GM18951 (cell line): ENCODE measurements around the gene ZNF565.
"Not testable (repeated sequence)": the region's sequence is repeated elsewhere in the genome, so short reads cannot be mapped to it uniquely, and the experiment has no call there.

ENCODE experiments used
- POLR2A ChIP-seq: IDR thresholded peaks from 4 replicates; pipeline ENCODE4 v1.6.1; 2011; ENCODE audit warnings: mild to moderate bottlenecking; ENCODE audit not compliant: insufficient read length, insufficient read depth; ENCODE audit errors: extremely low read depth
- in situ Hi-C: fragments of 300-500 bp; cut with MboI; formaldehyde crosslinking; loops from one replicate; pipeline ENCODE4 v1.12.0; 2022; ENCODE audit warnings: low sequenced_read_pairs, mixed read lengths, inconsistent platforms; ENCODE audit not compliant: unreplicated experiment

Gene ZNF565

DNA sequence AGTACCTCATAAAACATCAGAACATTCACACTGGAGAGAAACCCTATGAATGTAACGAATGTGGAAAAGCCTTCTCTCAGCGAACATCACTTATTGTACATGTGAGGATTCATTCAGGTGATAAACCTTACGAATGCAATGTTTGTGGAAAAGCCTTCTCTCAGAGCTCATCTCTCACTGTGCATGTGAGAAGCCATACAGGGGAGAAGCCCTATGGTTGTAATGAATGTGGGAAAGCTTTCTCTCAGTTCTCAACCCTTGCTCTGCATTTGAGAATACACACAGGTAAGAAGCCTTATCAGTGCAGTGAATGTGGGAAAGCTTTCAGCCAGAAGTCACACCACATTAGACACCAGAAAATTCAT is 22.5 kb upstream of the ZNF565 start:
- no peak for TF ChIP-seq POLR2A
- in situ Hi-C loops = no loop called here

DNA sequence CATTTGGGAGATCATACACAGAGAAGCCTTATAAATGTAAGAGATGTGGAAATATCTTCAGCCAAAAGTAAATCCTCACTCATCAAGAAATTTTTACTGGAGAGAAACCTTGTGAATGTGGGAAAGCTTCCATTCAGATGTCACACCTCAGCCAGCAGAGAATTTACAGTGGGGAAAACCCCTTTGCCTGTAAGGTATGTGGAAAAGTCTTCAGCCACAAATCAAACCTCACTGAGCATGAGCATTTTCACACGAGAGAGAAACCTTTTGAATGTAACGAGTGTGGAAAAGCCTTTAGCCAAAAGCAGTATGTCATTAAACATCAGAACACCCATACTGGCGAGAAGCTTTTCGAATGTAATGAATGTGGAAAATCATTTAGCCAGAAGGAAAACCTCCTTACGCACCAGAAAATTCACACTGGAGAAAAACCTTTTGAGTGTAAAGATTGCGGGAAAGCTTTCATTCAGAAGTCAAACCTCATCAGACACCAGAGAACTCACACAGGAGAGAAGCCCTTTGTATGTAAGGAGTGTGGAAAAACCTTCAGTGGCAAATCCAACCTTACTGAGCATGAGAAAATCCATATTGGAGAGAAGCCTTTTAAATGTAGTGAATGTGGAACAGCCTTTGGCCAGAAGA is 22.0 kb upstream of the ZNF565 start:
- in situ Hi-C loops = no loop called here

DNA sequence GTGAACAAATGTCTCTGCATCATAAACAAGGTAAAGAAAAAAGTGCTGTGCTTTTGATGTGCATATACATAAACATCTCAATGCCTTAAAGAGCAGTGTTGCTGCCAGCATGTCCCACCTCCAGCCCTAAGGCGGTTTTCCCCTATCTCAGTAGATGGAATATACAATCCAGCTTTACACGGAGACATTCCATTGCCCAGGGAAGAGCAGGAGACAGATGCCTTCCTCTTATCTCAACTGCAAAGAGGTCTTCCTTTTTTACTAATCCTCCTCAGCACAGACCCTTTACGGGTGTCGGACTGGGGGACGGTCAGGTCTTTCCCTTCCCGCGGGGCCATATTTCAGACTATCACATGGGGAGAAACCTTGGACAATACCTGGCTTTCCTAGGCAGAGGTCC is 19.2 kb upstream of the ZNF565 start:
- in situ Hi-C loops = not testable (repeated sequence)

More for the DNA sequence above, 22.0 kb upstream of the ZNF565 start:
- no peak for TF ChIP-seq POLR2A

DNA sequence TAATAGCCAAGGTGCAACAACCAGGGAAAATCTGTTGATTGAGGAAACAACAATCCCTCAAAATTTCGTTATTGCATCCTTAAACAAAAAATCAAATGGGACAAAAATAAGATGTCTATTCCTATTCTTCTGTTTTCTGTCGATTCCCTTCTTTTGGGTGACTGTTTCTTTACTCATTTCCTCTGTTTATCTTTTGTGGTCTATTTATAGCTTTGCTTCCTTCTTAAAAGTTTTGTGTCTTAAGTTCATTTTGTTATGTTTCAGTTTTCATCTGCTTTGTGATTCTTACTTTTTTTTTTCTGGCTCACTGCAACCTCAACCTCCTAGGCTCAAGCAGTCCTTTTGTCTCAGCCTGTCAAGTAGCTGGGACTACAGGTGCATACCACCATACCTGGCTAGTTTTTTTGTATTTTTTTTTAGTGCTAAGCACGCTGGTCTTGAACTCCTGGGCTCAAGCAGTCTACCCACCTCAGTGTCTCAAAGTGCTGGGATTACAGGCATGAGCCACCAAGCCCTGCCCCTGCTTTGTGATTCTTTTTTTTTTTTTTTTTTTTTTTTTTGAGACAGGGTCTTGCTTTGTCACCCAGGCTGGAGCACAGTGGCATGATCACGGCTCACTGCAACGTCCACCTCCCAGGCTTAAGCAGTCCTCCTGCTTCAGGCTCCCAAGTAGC is 10.9 kb upstream of the ZNF565 start:
- in situ Hi-C loops = no loop called here

DNA sequence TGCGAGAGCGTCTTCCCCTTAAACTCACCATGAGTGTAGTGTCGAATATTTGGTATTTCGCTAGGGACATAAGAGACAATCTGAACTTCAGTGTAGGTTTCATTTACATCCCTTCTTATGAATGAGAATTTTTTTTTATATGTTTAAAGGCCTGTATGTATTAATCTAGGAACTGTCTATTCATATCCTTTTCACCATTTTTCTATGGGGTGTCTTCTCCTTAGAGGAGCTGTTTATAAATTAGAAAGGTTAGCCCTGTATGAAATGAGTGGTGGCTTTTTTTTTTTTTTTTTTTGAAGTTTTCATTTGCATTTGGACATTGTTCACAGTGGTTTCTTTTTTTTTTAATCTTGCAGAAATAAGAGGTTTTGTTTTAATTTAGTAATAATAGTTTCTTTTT is 8.0 kb upstream of the ZNF565 start:
- in situ Hi-C loops = no loop called here
- no peak for TF ChIP-seq POLR2A

More for the DNA sequence above, 10.9 kb upstream of the ZNF565 start:
- no peak for TF ChIP-seq POLR2A

DNA sequence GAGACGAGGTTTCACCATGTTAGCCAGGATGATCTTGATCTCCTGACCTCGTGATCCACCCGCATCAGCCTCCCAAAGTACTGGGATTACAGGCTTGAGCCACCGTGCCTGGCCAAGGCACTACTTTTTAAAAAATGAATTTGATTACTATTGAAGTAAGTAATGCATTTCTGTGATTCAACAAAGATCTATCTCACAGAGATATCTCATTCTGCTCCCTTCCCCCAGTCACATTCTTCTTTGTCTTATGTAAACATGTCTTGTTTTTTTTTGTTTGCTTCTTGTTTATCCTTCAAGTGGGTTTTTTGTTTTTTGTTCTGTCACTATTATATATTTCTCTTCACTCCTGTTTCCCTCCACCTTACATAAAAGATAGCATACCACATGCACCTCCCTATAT is 7.0 kb upstream of the ZNF565 start:
- TF ChIP-seq POLR2A = no peak
- in situ Hi-C loops = no loop called here

DNA sequence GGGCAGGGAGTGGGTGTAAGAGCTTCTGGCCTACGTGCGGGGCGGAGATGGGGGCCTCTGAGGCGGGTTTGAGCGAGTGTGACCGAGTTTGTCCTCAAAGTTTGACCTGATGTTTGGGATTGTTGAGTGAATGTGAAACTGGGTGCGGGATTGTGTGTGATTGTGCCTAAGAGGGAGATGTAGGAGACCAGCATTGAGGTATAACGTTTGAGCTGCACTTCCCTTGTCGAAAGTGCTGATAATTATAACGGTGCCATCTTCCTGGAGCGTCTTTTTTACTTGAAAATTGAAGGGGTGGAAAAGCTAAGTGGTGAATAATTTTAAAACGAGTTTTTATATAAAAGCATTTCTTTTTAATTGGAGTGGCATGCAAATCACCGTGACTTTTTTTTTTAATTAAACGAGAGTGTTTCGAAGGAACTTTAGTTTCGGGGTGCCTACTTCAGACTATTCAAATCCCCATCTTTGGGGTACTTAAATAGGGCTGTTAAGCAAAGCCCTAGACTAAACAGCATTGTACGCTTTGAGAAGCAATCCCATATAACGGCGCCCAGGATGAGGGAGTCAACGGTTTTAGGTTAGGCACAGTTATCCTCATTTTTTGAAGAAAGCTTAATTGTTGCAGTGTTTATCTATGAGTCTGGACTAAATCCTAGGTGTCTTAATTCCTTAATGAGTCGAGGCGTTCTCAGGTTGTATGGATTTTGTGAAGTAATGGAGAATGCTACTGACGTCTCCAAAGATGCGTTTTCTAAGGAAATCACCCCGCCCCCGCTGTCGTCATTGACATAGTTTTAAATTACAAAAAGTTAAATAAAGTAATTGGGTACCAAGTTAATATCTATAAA is 1.0 kb upstream of the ZNF565 start:
- in situ Hi-C loops = no loop called here
- no peak for TF ChIP-seq POLR2A

DNA sequence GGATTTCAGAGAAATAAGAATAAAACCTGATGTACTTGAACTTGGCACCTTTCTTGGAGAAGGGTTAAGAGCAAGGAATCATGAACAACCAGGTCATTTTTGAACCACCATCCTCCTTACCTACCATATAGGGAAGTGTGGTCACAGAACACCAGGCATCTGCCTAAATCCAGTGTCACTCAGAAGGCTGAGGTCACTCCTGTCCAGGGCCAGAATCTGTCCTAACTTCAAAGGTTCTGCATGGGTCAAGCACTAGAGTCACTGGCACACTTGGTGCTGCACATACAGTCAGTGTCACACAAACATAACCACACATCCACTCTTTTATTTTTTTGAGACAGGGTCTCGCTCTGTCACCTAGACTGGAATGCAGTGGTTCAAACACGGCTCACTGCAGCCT is 1.6 kb downstream of the ZNF565 start:
- no peak for TF ChIP-seq POLR2A
- in situ Hi-C loops = no loop called here

DNA sequence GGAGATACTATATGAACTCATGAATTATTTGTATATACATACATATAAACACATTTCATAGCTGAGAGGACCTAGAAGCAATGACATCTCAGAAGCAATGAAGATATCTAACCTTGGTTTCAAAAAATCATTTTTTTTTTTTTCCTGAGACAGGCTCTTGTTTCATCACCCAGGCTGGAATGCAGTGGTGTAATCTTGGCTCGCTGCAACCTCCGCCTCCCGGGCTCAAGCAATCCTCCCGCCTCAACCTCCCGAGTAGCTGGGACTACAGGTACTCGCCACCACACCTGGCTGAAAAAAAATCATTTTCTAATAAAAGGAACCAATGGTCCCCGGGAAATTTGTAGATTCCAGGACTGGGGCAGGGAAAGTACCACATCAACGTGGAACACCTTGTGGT is 4.0 kb downstream of the ZNF565 start:
- TF ChIP-seq POLR2A = no peak
- in situ Hi-C loops = no loop called here

DNA sequence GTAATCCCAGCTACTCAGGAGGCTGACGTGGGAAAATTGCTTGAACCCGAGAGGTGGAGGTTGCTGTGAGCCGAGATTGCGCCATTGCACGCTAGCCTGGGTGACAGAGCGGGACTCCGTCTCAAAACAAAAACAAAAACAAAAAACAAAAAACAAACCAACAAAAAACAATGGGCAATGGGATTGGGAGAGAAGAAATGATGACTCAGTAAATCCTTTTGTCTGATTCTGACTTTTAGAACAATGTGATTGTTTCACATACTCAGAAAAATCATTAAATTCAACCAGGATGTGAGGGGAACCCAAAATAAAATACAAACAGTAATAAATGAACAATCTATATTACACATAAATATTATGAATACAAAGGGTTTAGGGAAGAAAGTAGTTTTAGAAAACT is 5.1 kb downstream of the ZNF565 start:
- TF ChIP-seq POLR2A = no peak
- in situ Hi-C loops = no loop called here

DNA sequence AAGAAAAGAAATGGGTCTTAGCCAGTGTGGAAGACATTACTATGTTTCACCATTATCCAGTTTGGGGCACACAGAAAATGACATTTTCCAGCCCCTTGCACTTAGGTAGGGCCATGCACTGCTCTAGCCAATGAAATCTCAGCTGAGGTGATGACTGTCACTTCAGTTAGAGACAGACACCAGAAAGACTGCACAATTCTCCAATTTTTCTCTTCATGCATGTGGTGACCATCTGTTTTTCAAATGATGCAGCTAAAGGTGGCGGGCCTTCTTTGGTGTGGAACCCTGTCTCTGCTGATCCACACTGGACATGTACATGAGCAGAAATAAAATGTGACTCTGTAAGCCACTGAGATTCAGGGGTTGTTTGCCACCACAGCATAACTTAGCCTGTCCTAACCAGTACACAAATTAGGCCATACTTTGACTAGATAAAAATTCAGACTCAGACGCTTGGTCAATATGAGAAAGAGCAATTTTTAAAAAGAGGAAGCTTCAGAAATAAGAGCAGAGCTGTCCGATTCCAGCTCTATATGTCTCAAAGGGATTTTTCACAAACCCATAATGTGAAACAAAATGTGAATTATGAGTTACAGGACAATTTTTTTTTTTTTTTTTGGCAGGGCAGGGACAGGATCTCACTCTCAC is 6.7 kb downstream of the ZNF565 start:
- TF ChIP-seq POLR2A = no peak
- in situ Hi-C loops = no loop called here

DNA sequence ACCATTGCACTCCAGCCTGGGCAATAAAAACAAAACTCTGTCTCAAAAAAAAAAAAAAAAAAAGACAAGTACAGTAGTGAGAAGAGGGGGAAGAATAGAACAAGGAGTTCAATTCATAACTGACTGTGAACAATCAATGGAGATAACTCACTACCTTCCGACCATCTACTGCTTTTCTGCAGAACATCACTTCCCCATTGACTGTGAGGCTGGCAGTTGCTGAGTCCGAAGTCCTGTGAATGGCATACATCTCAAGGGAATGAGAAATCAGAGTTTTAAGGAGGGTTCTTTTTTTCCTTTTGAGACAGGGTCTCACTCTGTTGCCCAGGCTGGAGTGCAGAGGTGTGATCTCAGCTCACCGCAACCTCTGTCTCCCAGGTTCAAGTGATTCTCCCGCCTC is 11.2 kb downstream of the ZNF565 start:
- in situ Hi-C loops = no loop called here

DNA sequence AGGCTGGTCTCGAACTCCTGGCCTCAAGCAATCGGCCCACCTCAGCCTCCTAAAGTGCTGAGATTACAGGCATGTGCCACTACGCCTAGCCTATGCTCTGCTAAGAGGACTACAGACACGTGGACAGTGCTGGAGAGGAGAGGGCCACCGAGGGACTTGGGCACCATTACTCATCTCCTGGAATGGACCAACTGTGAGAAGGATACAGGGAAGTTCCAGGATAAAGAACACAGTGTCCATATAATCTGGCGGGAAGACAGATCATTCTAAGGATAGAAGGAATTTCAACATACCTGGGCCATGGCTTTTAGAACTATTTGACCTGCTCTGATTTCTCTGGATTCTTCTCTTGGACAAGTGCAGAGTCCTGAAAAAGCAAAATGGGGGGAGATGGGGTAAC is 12.8 kb downstream of the ZNF565 start:
- TF ChIP-seq POLR2A = no peak
- in situ Hi-C loops = no loop called here

More for the DNA sequence above, 11.2 kb downstream of the ZNF565 start:
- no peak for TF ChIP-seq POLR2A
